ENCODE measurements around the gene NOTCH1.

- TF ChIP-seq POLR2AphosphoS5 (IDR thresholded peaks at IDR 0.05; ENCODE audit: low read depth, low read length), result no peak
- TF ChIP-seq CTCF (IDR thresholded peaks at IDR 0.05; ENCODE audit: control extremely low read depth in 1 of 3, insufficient read depth in 1 of 3, low read depth in 1 of 3, low read length in 3 of 3), result no peak
Observed at GRCh38 chr9:136545965-136546696, at the start of gene NOTCH1.
